ENCODE data around the gene NFIA.

Gene NFIA

DNA sequence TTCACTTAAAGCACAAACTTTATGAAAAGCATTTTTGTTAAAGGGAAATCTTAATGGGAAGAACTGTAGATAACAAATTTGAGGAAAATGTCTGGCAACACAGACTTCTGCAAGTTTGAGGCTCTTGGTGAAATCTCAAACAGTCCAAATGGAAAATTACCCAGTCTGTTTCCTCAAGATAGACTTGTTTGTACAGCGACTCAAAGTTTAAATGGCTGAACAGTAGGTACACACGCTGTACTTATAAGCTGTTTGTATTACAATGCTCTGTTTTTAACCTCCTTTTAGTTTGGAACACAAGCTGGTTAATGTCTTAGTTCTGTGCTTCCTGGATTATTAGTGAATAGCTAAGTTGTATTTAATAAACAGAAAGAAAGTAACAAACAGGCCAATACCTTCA, 217.1 kb downstream of the NFIA start:
- no peak for DNase-seq (ENCODE audit: low spot score)

DNA sequence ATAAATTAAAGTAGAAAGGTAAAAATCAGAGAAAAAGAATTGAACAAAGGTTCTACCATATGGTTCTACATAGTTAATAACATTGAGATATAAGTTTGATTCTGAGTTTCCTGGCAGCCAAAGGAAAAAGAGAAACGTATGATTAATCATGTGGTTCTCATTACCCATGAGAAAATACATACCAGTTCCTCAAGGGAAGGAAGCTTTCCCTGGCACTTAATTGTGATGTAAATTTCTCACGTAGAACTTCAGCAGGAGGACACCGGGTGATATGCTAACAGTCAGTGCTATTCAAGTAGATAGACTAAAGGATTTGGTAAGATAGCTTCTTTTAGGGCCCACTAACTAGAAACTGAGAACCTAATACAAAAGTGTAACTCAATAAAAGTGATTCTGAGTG, 218.5 kb downstream of the NFIA start:
- DNase-seq (ENCODE audit: low spot score) = no peak

DNA sequence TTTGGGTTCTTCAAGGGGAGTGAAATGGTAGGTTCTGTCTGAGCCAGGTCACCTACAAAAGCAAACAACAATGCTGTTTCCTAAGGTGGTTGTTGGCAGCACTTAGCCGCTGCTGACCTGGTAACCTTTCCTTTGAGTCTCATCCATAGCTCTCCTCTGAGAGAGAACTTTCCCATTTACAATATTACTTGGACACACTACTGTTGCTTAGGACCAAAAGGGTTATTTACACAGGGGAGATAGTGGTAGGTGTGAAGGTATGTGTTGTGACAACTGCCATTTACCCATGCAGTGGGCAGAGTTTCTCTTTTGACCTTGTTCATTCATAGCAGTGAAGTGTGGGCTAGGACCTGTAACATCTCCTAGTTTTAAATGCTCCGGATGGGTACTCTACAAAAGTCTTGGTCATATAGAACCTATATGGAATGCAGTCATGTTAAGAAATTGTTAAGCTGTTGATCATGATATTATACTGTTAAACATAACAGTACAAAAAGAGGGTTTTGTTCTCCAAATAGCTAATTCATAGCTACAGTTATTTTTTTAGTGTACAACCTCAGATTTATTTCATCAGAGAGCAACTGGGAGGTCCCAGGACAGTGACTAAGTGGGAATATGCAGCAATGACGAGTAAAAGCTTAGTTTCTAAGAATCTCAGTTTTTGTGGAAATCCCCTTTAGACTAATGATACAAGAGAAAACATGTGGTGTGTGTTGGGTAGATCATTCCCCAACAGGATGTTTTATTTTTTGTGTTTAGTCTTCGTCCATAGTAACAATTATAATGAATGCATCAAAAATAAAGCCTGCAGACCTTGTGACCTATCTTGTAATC, 219.7 kb downstream of the NFIA start:
- DNase-seq (ENCODE audit: low spot score) = peak; percentile 86

GRCh38 chr1:61307422-61308142, 225.2 kb downstream of the NFIA start:
- no peak for DNase-seq (ENCODE audit: low spot score)

GRCh38 chr1:61310057-61310456, 227.7 kb downstream of the NFIA start:
- no peak for DNase-seq (ENCODE audit: low spot score)

DNA sequence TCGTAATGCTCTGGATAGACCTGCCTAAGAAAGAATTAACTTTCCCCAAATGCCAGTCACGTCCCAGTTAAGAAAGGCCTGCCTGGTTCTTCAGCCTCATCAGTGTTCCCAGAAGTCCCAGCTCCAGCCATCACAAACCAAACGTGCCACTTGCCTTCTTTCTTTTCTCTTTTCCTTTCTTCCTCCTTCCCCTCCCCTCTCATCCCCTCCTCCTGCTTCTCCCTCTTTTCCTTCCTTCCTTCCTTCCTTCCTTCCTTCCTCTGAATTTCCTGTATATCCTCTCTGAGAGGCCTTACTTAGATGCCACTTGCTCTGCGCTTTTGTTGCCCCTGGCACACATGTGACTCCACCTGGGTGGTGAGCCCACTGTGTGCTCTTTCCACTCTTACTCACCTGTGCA, 228.2 kb downstream of the NFIA start:
- no peak for DNase-seq (ENCODE audit: low spot score)

GRCh38 chr1:61313906-61314422, 231.6 kb downstream of the NFIA start:
- DNase-seq (ENCODE audit: low spot score) = no peak

DNA sequence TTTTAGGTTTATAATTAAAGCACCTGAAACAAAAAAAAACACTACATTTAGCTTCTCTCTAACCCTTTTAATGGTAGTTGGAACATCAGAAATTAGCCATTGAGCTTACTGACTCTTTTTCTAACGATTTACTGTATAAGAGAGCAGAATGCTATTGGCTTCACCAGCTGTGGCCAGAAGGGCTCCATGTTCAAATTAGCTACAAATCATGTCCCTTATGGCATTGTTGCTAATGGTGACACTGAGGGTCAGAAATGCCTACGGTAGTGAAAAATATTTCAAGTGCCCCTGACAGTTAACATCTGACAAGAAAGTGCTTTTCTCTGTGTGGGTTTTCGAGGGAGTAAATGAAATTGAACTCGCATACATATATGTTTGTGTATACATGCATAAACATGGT, 232.7 kb downstream of the NFIA start:
- no peak for DNase-seq (ENCODE audit: low spot score)

GRCh38 chr1:61316493-61316892, 234.1 kb downstream of the NFIA start:
- DNase-seq (ENCODE audit: low spot score) = no peak

GRCh38 chr1:61318319-61319125, 236.2 kb downstream of the NFIA start:
- DNase-seq (ENCODE audit: low spot score) = peak; percentile 54

DNA sequence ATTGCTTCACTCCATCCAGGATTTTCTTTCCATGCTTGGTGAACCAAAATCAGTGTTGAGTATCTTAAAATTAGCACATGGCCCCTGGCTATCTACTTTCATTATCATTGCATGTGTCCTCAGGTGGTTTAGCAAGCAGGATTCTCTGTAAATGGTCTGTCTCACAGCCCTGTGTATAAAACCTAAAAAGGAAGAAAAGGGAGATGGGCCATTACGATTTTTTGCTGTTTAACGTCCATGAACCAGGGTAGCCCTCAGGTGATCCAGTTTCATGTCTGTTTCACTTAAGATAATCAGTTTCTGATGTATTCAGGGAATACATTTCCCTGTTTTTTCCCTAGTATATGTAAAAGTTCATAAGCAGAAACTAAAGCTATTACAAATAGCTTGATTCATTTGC, 238.2 kb downstream of the NFIA start:
- DNase-seq (ENCODE audit: low spot score) = no peak

GRCh38 chr1:61322008-61322744, 239.8 kb downstream of the NFIA start:
- no peak for DNase-seq (ENCODE audit: low spot score)

DNA sequence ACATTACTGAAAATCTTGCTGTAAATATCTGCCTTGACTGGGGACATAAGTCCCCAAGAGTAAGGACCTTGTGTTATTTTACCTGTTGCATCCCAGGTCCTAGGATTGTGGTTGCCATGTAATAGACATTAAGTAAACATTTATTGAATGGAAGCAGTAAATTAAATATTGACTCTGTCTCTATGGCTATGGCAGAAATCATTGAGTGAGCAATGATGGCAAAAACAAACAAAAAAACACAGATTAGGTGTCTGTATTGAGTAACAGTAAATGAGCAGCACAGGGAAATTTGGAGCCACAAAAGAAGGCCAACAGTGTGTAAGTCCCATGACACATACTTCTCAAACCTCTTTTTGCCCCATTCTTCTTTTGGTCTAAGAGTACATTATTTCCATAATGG, 240.4 kb downstream of the NFIA start:
- DNase-seq (ENCODE audit: low spot score) = peak; percentile 26

DNA sequence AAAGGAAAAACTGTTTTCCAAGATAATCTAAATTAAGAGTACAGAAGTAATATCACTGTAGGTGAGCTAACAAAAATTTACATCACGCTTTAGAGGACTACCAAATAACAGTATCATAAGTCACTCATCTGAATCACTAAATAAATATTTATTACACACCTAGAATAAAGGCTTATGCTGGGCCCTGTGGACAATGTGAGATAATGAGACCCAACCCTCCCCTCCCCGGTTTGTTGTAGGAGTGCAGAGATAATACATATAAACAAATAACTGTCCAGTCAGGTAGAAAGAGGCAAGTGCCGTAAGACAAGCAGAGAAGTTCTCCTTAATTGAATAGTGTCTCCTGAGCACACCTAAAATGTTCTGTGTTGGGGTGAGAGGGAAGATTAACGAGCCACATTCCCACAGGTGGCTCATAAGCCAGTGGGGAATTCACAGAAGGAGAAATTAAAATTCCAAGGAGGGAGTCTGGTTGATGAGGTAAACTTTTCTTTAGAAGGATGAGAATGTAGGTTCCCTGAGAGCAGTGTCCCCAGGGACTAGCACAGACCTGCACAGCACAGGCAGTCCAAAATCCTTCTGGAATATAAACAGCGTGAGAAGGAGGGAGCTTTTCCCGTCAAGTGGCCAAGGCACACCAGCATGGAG, 241.4 kb downstream of the NFIA start:
- no peak for DNase-seq (ENCODE audit: low spot score)

DNA sequence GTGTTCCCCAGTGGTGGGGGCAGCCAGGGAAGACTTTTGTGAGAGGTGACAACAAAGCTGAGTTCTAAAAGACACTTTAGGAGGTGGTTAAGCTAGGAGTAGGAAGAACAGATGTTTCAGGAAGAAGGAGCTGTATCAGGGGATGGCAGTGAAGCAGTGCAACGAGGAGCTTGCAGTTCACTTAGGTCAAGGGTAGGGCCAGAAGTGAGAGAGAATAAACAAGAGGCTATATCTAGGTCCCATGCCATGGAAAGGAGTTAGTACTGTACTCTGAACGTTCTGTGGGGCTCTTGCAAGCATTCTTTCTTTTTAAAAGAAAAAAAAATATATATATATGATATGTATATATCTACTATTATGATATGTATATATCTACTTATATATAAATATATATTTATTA, 244.4 kb downstream of the NFIA start:
- DNase-seq (ENCODE audit: low spot score) = no peak

GRCh38 chr1:61327436-61327835, 245.1 kb downstream of the NFIA start:
- DNase-seq (ENCODE audit: low spot score) = no peak

- no peak for DNase-seq (ENCODE audit: low spot score)
Observed at GRCh38 chr1:61329556-61329955, 247.2 kb downstream of the NFIA start.

GRCh38 chr1:61330018-61330417, 247.7 kb downstream of the NFIA start:
- no peak for DNase-seq (ENCODE audit: low spot score)

DNA sequence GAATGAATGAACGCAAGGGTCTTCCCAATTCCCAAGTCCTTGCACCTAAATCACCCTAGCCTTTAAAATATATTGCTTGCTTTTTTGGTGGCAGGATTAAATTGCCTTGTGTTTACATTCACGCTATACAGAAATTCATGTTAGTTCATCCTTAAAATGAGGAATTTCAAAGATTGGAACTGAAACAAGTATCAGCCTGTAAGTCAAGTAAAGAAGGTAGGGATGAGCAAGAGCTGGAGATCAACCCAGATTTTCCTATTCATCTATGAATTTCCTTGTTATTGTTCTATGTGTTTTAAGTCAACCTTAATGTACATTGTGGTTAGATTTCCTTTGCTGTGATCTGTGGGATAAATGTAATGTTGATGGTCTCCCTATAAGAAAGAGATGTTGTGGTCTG, 248.2 kb downstream of the NFIA start:
- no peak for DNase-seq (ENCODE audit: low spot score)

DNA sequence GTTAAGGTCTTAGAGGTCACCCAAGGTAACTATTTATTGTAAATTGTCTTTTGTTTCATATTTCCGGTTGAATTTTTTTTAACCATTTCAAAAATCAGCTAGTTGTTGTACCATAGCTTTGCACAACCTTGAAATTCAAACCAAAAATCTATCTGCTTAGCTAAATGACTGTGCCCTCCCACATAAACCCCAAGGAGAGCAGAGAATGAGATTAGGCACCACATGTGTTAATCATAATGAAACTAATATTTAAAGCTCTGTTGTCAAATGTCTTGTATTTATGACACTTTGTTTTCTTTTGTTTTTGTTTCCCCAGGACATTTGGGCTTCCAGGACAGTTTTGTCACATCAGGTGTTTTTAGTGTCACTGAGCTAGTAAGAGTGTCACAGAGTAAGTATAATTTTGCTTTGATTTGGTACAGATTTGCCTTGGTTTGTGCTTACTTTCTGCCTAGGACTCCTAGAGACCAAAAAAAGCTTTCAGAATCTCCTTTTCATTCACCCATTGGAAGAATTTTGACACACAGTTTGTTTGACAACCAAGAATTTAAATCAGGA, 249.9 kb downstream of the NFIA start:
- DNase-seq (ENCODE audit: low spot score) = no peak

DNA sequence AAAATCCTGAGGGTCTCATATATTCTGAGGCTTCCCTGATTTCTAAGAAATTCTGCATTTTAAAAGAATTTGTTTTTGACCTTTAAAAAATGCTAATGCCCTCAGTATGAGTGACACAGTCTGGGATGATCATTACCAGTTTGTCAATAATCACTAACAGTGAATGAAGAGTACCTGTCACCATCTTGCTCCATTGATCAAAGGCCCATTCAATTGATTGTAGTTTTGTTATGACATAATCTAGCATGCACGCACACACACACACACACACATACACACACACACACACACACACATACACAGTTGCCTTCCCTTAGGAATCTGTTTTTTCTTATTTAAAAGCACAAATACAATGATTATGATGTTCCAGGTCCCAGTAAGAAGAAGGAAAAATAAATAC, 250.4 kb downstream of the NFIA start:
- no peak for DNase-seq (ENCODE audit: low spot score)

Measured in kidney tubule cell (primary cell).